Heart right ventricle (tissue), 16 donors: ENCODE results near the gene SBNO1. TPM values are rescaled to one million over a fixed set of nuclear protein-coding genes. Genes with fewer than 3 reads are reported as not detected.

Source experiments
- ATAC-seq, 8 donors: fragments of 200-7000 bp; cut with Tn5 transposase; one replicate each; pipeline ENCODE4 v1.9.1; 2020; ENCODE audit warnings: mild to moderate bottlenecking in 8 of 8, moderate library complexity in 8 of 8, moderate number of reproducible peaks in 1 of 8
- DNase-seq, 2 donors: peaks; one replicate each; pipeline ENCODE4 v3.0.0-alpha.2; 2020
- H3K27ac ChIP-seq, 10 donors: fragments of 200-600 bp; sonication (generic) in 2 of 10; one replicate each; pipeline versions ENCODE4 v1.5.0 to v1.8.0; 2020 to 2022; ENCODE audit warnings: mild to moderate bottlenecking in 3 of 10
- H3K27me3 ChIP-seq, 7 donors: fragments of 200-600 bp; one replicate each; pipeline ENCODE4 v1.8.0; 2021 to 2022; ENCODE audit warnings: mild to moderate bottlenecking in 2 of 7
- H3K36me3 ChIP-seq, 9 donors: fragments of 200-600 bp; sonication (generic) in 1 of 9; one replicate each; pipeline versions ENCODE4 v1.5.0 to v1.8.0; 2020 to 2022; ENCODE audit warnings: mild to moderate bottlenecking in 2 of 9
- H3K4me1 ChIP-seq, 9 donors: fragments of 200-600 bp; sonication (generic) in 1 of 9; one replicate each; pipeline versions ENCODE4 v1.5.0 to v1.8.0; 2020 to 2022; ENCODE audit warnings: mild to moderate bottlenecking in 4 of 9
- H3K4me3 ChIP-seq, 10 donors: fragments of 200-600 bp; sonication (generic) in 2 of 10; one replicate each; pipeline versions ENCODE4 v1.5.0 to v1.8.0; 2020 to 2022; ENCODE audit warnings: mild to moderate bottlenecking in 7 of 10, moderate library complexity in 2 of 10
- H3K9me3 ChIP-seq, 11 donors: fragments of 200-600 bp in 10 of 11; sonication (generic) in 2 of 11; one replicate each; pipeline versions ENCODE4 v1.5.0 to v1.8.0; 2013 to 2022; ENCODE audit warnings: mild to moderate bottlenecking in 2 of 11, control low read depth in 1 of 11, moderate library complexity in 1 of 11
- CTCF ChIP-seq, 9 donors: fragments of 200-600 bp; sonication (generic) in 2 of 9; IDR thresholded peaks; one replicate each; pipeline versions ENCODE4 v1.5.0 to v1.8.0; 2021 to 2022; ENCODE audit warnings: antibody characterized with exemption in 9 of 9, mild to moderate bottlenecking in 5 of 9, moderate library complexity in 1 of 9
- WGBS, 2 donors: extraction: QIAGEN DNeasy Blood & Tissue Kit; methylation state at CpG; one replicate each; pipeline ENCODE4 v1.1.7; 2013; ENCODE audit warnings: inconsistent platforms in 1 of 2; 5-methylcytosine and 5-hydroxymethylcytosine counted together
- intact Hi-C, 10 donors: fragments of 100-400 bp; cut with DNase I; formaldehyde crosslinking; loops; one replicate each; pipeline versions ENCODE4 v1.11.1 to v1.14.2; 2022
- polyA plus RNA-seq, 2 donors: library from polyadenylated mRNA; stranded (reverse); fragments of 200-250 nt; gene quantifications; one replicate each; pipeline ENCODE4 v1.2.3, GENCODE V29; 2013
- total RNA-seq, 10 donors: library from RNA; stranded (reverse); fragmentation: NEBNext Ultra II Directional in 3 of 10; extraction: Animal tissue kit (Norgen Biotek cat#: 25700) in 3 of 10; gene quantifications; one replicate each; pipeline versions ENCODE4 v1.2.1 to v1.2.4, GENCODE V29; 2021 to 2023
- donor health status: Arrhythmogenic right ventricular cardiomyopathy.
- donor health status: ischemic (EF 13 %, LVEDD 7.1; RV severe dilation, severe dysfunction).
- donor health status: healthy with polysubstance abuse.
- donor health status: DM: no; HTN: yes; CAD: no.
- donor health status: DM: no; HTN: no; CAD: no.
- donor health status: ischemic (EF 25% LVEDD 6.9; RV normal size, moderate dysfunction).
- donor health status: ischemic (EF 25% LVEDD 5.7; RV mildly dilated, moderate dysfunction).
- donor health status: healthy.
- donor health status: DM: yes; HTN: yes; CAD: no.
- donor health status: Ischemic cardiomyopathy.
- donor health status: ischemic (EF 35%, LVEDD 5.7; RV mildly dilated, moderate dysfunction).
- donor health status: nonischemic (EF 11% LVEDD 7.7; RV severe dilation, severe dysfunction).
- donor health status: DM: yes; HTN: yes; CAD: no.
- donor health status: PGD.
- donor health status: ischemic (EF 29% LVEDD 5.4; RV normal size, mild dysfunction).
- donor health status: nonischemic (EF 23%, LVEDD 6.1; RV moderate dilation, normal function).

SBNO1 gene
- total and polyA plus RNA-seq, 12 donors, result 4.1 to 32.1 (median 26.9) TPM

GRCh38 chr12:123271001-123271668 lies 93.5 kb downstream of the SBNO1 start:
- Histone ChIP-seq H3K4me3 (peak overlapping the region; percentile 63 to 95 (median 75)), H3K27me3 (no peaks in the 10 kb centered on the region), H3K4me1 (peaks cover 3 to 43% (median 36%) of the 10 kb centered on the region in 9 donors), H3K9me3 (no peaks in the 10 kb centered on the region), H3K36me3 (peaks cover 0 to 11% (median 0%) of the 10 kb centered on the region in 9 donors), H3K27ac (peak overlapping the region; percentile 54 to 90 (median 84))
- 1% methylated on average over 39 to 108 of the region's 108 CpGs for WGBS, 2 donors
- ATAC-seq (peak; percentile 25 to 70 (median 52)), DNase-seq (peak; percentile 78 to 79)
- intact Hi-C loops, result loop anchor here in 1 of 10 donors (2.0 kb wide), 1 partner anchor 312 kb away; no protein-coding TSS in a partner anchor
- TF ChIP-seq CTCF (IDR thresholded peaks at IDR 0.05), result peak; percentile 18 to 76 (median 56)

GRCh38 chr12:123270214-123271000 lies 94.2 kb downstream of the SBNO1 start:
- Histone ChIP-seq H3K27me3 (no peaks in the 10 kb centered on the region), H3K36me3 (peaks cover 0 to 19% (median 0%) of the 10 kb centered on the region in 9 donors), H3K4me1 (peaks cover 3 to 43% (median 36%) of the 10 kb centered on the region in 9 donors), H3K4me3 (peak overlapping the region; percentile 63 to 95 (median 75)), H3K27ac (peak overlapping the region; percentile 54 to 90 (median 84)), H3K9me3 (no peaks in the 10 kb centered on the region)
- TF ChIP-seq CTCF (IDR thresholded peaks at IDR 0.05), result no peak
- intact Hi-C loops, result loop anchor here in 1 of 10 donors (2.0 kb wide), 1 partner anchor 312 kb away; no protein-coding TSS in a partner anchor
- 0 to 1% methylated on average over 47 to 51 of the region's 51 CpGs for WGBS, 2 donors
- ATAC-seq (peak in 7 of 8 donors; percentile 2 to 27 (median 6)), DNase-seq (peak; percentile 21 to 27)

GRCh38 chr12:123269896-123270213 lies 94.8 kb downstream of the SBNO1 start:
- ATAC-seq (peak in 2 of 8 donors; percentile 13 to 22), DNase-seq (no peak)
- intact Hi-C loops, result loop anchor here in 3 of 10 donors (2.0 to 10.0 kb wide), 3 partner anchors 85 to 325 kb away; no protein-coding TSS in a partner anchor
- Histone ChIP-seq H3K27ac (peak overlapping the region; percentile 42 to 90 (median 84)), H3K9me3 (no peaks in the 10 kb centered on the region), H3K4me3 (peak overlapping the region; percentile 63 to 95 (median 75)), H3K36me3 (peaks cover 0 to 24% (median 2%) of the 10 kb centered on the region in 9 donors), H3K4me1 (peaks cover 3 to 43% (median 36%) of the 10 kb centered on the region in 9 donors), H3K27me3 (no peaks in the 10 kb centered on the region)
- 0 to 1% methylated on average over 7 of the region's 7 CpGs for whole genome bisulfite sequencing, 2 donors
- no peak for TF ChIP-seq CTCF (IDR thresholded peaks at IDR 0.05)

GRCh38 chr12:123269395-123269892 lies 95.2 kb downstream of the SBNO1 start:
- WGBS, 2 donors, result 9 to 12% methylated on average over 32 of the region's 32 CpGs
- Histone ChIP-seq H3K36me3 (peaks cover 0 to 28% (median 6%) of the 10 kb centered on the region in 9 donors), H3K4me1 (peaks cover 3 to 43% (median 36%) of the 10 kb centered on the region in 9 donors), H3K27me3 (no peaks in the 10 kb centered on the region), H3K27ac (peak overlapping the region; percentile 42 to 90 (median 84)), H3K4me3 (peak overlapping the region; percentile 63 to 95 (median 75)), H3K9me3 (no peaks in the 10 kb centered on the region)
- TF ChIP-seq CTCF (IDR thresholded peaks at IDR 0.05), result peak in 6 of 9 donors; percentile 6 to 38 (median 32)
- DNase-seq (peak; percentile 72), ATAC-seq (peak; percentile 53 to 82 (median 70))
- intact Hi-C loops, result loop anchor here in 2 of 10 donors (10.0 kb wide), 2 partner anchors 85 to 325 kb away; no protein-coding TSS in a partner anchor
